ENCODE measurements around the gene RFX3.

Gene RFX3

GRCh38 chr9:3250741-3251140, 275.1 kb downstream of the RFX3 start:
- Histone ChIP-seq H3K36me3 (ENCODE audit: control insufficient read depth, insufficient read depth, low read length) (no peaks in the 10 kb centered on the region), H3K27ac (ENCODE audit: low read depth, low read length) (no peak overlapping the region), H3K4me3 (ENCODE audit: low read depth, low read length) (no peak overlapping the region), H3K27me3 (ENCODE audit: control insufficient read depth, insufficient read depth, low read length) (no peaks in the 10 kb centered on the region), H3K4me1 (ENCODE audit: control insufficient read depth, insufficient read depth, low read length) (no peaks in the 10 kb centered on the region), H3K9ac (ENCODE audit: low read length) (no peak overlapping the region), H3K9me3 (ENCODE audit: control insufficient read depth, insufficient read depth, low read depth, low read length) (no peaks in the 10 kb centered on the region)

- Histone ChIP-seq H3K9me3 (ENCODE audit: control insufficient read depth, insufficient read depth, low read depth, low read length) (no peaks in the 10 kb centered on the region), H3K27ac (ENCODE audit: low read depth, low read length) (no peak overlapping the region), H3K4me3 (ENCODE audit: low read depth, low read length) (no peak overlapping the region), H3K4me1 (ENCODE audit: control insufficient read depth, insufficient read depth, low read length) (no peaks in the 10 kb centered on the region), H3K27me3 (ENCODE audit: control insufficient read depth, insufficient read depth, low read length) (no peaks in the 10 kb centered on the region), H3K36me3 (ENCODE audit: control insufficient read depth, insufficient read depth, low read length) (no peaks in the 10 kb centered on the region), H3K9ac (ENCODE audit: low read length) (no peak overlapping the region)
Observed at GRCh38 chr9:3247211-3247610, 278.6 kb downstream of the RFX3 start.

GRCh38 chr9:3246241-3246640, 279.6 kb downstream of the RFX3 start:
- Histone ChIP-seq H3K27me3 (ENCODE audit: control insufficient read depth, insufficient read depth, low read length) (no peaks in the 10 kb centered on the region), H3K36me3 (ENCODE audit: control insufficient read depth, insufficient read depth, low read length) (no peaks in the 10 kb centered on the region), H3K4me3 (ENCODE audit: low read depth, low read length) (no peak overlapping the region), H3K9me3 (ENCODE audit: control insufficient read depth, insufficient read depth, low read depth, low read length) (no peaks in the 10 kb centered on the region), H3K9ac (ENCODE audit: low read length) (no peak overlapping the region), H3K27ac (ENCODE audit: low read depth, low read length) (no peak overlapping the region), H3K4me1 (ENCODE audit: control insufficient read depth, insufficient read depth, low read length) (peaks cover 7% of the 10 kb centered on the region; the same call in 1 of the 2 replicates)

GRCh38 chr9:3244963-3245653, 280.7 kb downstream of the RFX3 start:
- no peaks in the 10 kb centered on the region for H3K27me3 ChIP-seq (ENCODE audit: control insufficient read depth, insufficient read depth, low read length)
- H3K36me3 ChIP-seq (ENCODE audit: control insufficient read depth, insufficient read depth, low read length), result no peaks in the 10 kb centered on the region
- peaks cover 12% of the 10 kb centered on the region for H3K4me1 ChIP-seq (ENCODE audit: control insufficient read depth, insufficient read depth, low read length)
- H3K27ac ChIP-seq (ENCODE audit: low read depth, low read length), result no peak overlapping the region
- no peaks in the 10 kb centered on the region for H3K9me3 ChIP-seq (ENCODE audit: control insufficient read depth, insufficient read depth, low read depth, low read length)
- no peak overlapping the region for H3K4me3 ChIP-seq (ENCODE audit: low read depth, low read length)
- H3K9ac ChIP-seq (ENCODE audit: low read length), result no peak overlapping the region

GRCh38 chr9:3243683-3244082, 282.1 kb downstream of the RFX3 start:
- Histone ChIP-seq H3K27me3 (ENCODE audit: control insufficient read depth, insufficient read depth, low read length) (no peaks in the 10 kb centered on the region), H3K36me3 (ENCODE audit: control insufficient read depth, insufficient read depth, low read length) (no peaks in the 10 kb centered on the region), H3K4me1 (ENCODE audit: control insufficient read depth, insufficient read depth, low read length) (peaks cover 12% of the 10 kb centered on the region), H3K9me3 (ENCODE audit: control insufficient read depth, insufficient read depth, low read depth, low read length) (no peaks in the 10 kb centered on the region), H3K9ac (ENCODE audit: low read length) (no peak overlapping the region), H3K27ac (ENCODE audit: low read depth, low read length) (no peak overlapping the region), H3K4me3 (ENCODE audit: low read depth, low read length) (no peak overlapping the region)

- H3K27ac ChIP-seq (ENCODE audit: low read depth, low read length), result no peak overlapping the region
- H3K4me1 ChIP-seq (ENCODE audit: control insufficient read depth, insufficient read depth, low read length), result peaks cover 12% of the 10 kb centered on the region
- H3K4me3 ChIP-seq (ENCODE audit: low read depth, low read length), result no peak overlapping the region
- no peaks in the 10 kb centered on the region for H3K9me3 ChIP-seq (ENCODE audit: control insufficient read depth, insufficient read depth, low read depth, low read length)
- H3K36me3 ChIP-seq (ENCODE audit: control insufficient read depth, insufficient read depth, low read length), result no peaks in the 10 kb centered on the region
- H3K27me3 ChIP-seq (ENCODE audit: control insufficient read depth, insufficient read depth, low read length), result no peaks in the 10 kb centered on the region
- H3K9ac ChIP-seq (ENCODE audit: low read length), result no peak overlapping the region
Observed at GRCh38 chr9:3241290-3241689, 284.5 kb downstream of the RFX3 start.

GRCh38 chr9:3240656-3241268, 285.0 kb downstream of the RFX3 start:
- Histone ChIP-seq H3K27me3 (ENCODE audit: control insufficient read depth, insufficient read depth, low read length) (no peaks in the 10 kb centered on the region), H3K4me1 (ENCODE audit: control insufficient read depth, insufficient read depth, low read length) (peaks cover 12% of the 10 kb centered on the region), H3K36me3 (ENCODE audit: control insufficient read depth, insufficient read depth, low read length) (no peaks in the 10 kb centered on the region), H3K27ac (ENCODE audit: low read depth, low read length) (no peak overlapping the region), H3K9me3 (ENCODE audit: control insufficient read depth, insufficient read depth, low read depth, low read length) (no peaks in the 10 kb centered on the region), H3K4me3 (ENCODE audit: low read depth, low read length) (no peak overlapping the region), H3K9ac (ENCODE audit: low read length) (no peak overlapping the region)

- H3K9me3 ChIP-seq (ENCODE audit: control insufficient read depth, insufficient read depth, low read depth, low read length), result no peaks in the 10 kb centered on the region
- no peak overlapping the region for H3K27ac ChIP-seq (ENCODE audit: low read depth, low read length)
- H3K27me3 ChIP-seq (ENCODE audit: control insufficient read depth, insufficient read depth, low read length), result no peaks in the 10 kb centered on the region
- no peak overlapping the region for H3K9ac ChIP-seq (ENCODE audit: low read length)
- H3K4me3 ChIP-seq (ENCODE audit: low read depth, low read length), result no peak overlapping the region
- H3K4me1 ChIP-seq (ENCODE audit: control insufficient read depth, insufficient read depth, low read length), result peaks cover 12% of the 10 kb centered on the region
- no peaks in the 10 kb centered on the region for H3K36me3 ChIP-seq (ENCODE audit: control insufficient read depth, insufficient read depth, low read length)
Observed at GRCh38 chr9:3239240-3239639, 286.6 kb downstream of the RFX3 start.

GRCh38 chr9:3238236-3238635, 287.6 kb downstream of the RFX3 start:
- Histone ChIP-seq H3K27me3 (ENCODE audit: control insufficient read depth, insufficient read depth, low read length) (no peaks in the 10 kb centered on the region), H3K9ac (ENCODE audit: low read length) (no peak overlapping the region), H3K4me3 (ENCODE audit: low read depth, low read length) (no peak overlapping the region), H3K36me3 (ENCODE audit: control insufficient read depth, insufficient read depth, low read length) (no peaks in the 10 kb centered on the region), H3K9me3 (ENCODE audit: control insufficient read depth, insufficient read depth, low read depth, low read length) (no peaks in the 10 kb centered on the region), H3K27ac (ENCODE audit: low read depth, low read length) (no peak overlapping the region), H3K4me1 (ENCODE audit: control insufficient read depth, insufficient read depth, low read length) (peaks cover 12% of the 10 kb centered on the region)

- Histone ChIP-seq H3K27me3 (ENCODE audit: control insufficient read depth, insufficient read depth, low read length) (no peaks in the 10 kb centered on the region), H3K4me3 (ENCODE audit: low read depth, low read length) (no peak overlapping the region), H3K27ac (ENCODE audit: low read depth, low read length) (no peak overlapping the region), H3K9me3 (ENCODE audit: control insufficient read depth, insufficient read depth, low read depth, low read length) (no peaks in the 10 kb centered on the region), H3K4me1 (ENCODE audit: control insufficient read depth, insufficient read depth, low read length) (peaks cover 12% of the 10 kb centered on the region), H3K9ac (ENCODE audit: low read length) (no peak overlapping the region), H3K36me3 (ENCODE audit: control insufficient read depth, insufficient read depth, low read length) (no peaks in the 10 kb centered on the region)
Observed at GRCh38 chr9:3237121-3237520, 288.7 kb downstream of the RFX3 start.

- no peak overlapping the region for H3K9ac ChIP-seq (ENCODE audit: low read length)
- H3K36me3 ChIP-seq (ENCODE audit: control insufficient read depth, insufficient read depth, low read length), result no peaks in the 10 kb centered on the region
- no peaks in the 10 kb centered on the region for H3K9me3 ChIP-seq (ENCODE audit: control insufficient read depth, insufficient read depth, low read depth, low read length)
- H3K4me1 ChIP-seq (ENCODE audit: control insufficient read depth, insufficient read depth, low read length), result no peaks in the 10 kb centered on the region
- no peaks in the 10 kb centered on the region for H3K27me3 ChIP-seq (ENCODE audit: control insufficient read depth, insufficient read depth, low read length)
- H3K27ac ChIP-seq (ENCODE audit: low read depth, low read length), result no peak overlapping the region
- no peak overlapping the region for H3K4me3 ChIP-seq (ENCODE audit: low read depth, low read length)
Observed at GRCh38 chr9:3235497-3235896, 290.3 kb downstream of the RFX3 start.
